ENCODE results near the gene CDK8. TPM values are rescaled to one million over a fixed set of nuclear protein-coding genes. Genes with fewer than 3 reads are reported as not detected.

The CDK8 gene
- total and polyA plus RNA-seq, 2 donors (not counting 3 experiments of a cell fraction or from before 2014, with no cell fraction given): 12.2 to 13.3 TPM

DNA sequence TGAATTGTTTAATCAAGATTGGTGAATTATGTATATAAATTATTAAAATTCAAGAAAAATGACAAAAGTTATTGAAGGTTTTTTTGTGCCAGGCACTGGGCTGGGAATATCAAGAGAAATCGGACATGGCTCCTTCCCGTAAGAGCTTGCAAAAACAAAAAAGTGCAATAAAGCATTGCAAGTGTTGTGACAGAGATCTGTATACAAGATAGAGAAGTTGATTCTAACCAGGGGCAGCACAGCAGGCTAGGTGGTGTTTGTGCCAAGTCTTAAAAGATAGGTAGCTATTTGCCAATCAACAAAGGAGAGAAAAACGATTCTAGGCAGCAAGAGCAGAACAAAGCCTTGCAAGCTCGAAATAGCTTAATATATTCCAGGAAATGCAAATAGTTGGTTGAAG lies 179.8 kb downstream of the CDK8 start:
- Histone ChIP-seq H4K20me1 (replicated peaks; ENCODE audit: control insufficient read depth, extremely low read depth, insufficient read depth, low read length) (no peaks in the 10 kb centered on the region), H2AFZ (ENCODE audit: low read depth, low read length) (no peak overlapping the region), H3K4me3 (replicated peaks in 1 of 3; ENCODE audit: insufficient read depth in 1 of 3, low read depth in 1 of 3, low read length in 3 of 3) (no peak overlapping the region), H3K4me2 (ENCODE audit: insufficient read depth, low read length) (no peak overlapping the region), H3K9me3 (replicated peaks; ENCODE audit: control insufficient read depth, insufficient read depth, low read length) (no peaks in the 10 kb centered on the region), H3K79me2 (ENCODE audit: control insufficient read depth, insufficient read depth, low read length) (no peaks in the 10 kb centered on the region), H3K9me1 (replicated peaks; ENCODE audit: control insufficient read depth, extremely low read depth, insufficient read depth, low read length) (no peaks in the 10 kb centered on the region), H3K36me3 (ENCODE audit: control insufficient read depth in 2 of 2, extremely low read depth in 1 of 2, insufficient read depth in 2 of 2, low read length in 2 of 2) (no peaks in the 10 kb centered on the region), H3K4me1 (ENCODE audit: control insufficient read depth, extremely low read depth, insufficient read depth, low read length) (no peaks in the 10 kb centered on the region), H3K27me3 (ENCODE audit: control insufficient read depth in 2 of 2, insufficient read depth in 2 of 2, low read length in 2 of 2) (peaks cover 0 to 1% of the 10 kb centered on the region in 2 experiments), H3K9ac (replicated peaks; ENCODE audit: extremely low read depth, insufficient read depth, low read length) (no peak overlapping the region), H3K27ac (ENCODE audit: insufficient read depth, low read depth, low read length) (no peak overlapping the region)
- TF ChIP-seq POLR2A (IDR thresholded peaks at IDR 0.05; ENCODE audit: low read depth, low read length) (no peak), EZH2 (IDR thresholded peaks at IDR 0.05; ENCODE audit: borderline replicate concordance, low read depth, low read length, severe bottlenecking) (no peak), JUN (IDR thresholded peaks at IDR 0.05; ENCODE audit: borderline replicate concordance, insufficient read depth, insufficient read length, low read depth) (no peak), MYC (IDR thresholded peaks at IDR 0.05; ENCODE audit: low read depth, low read length) (no peak), FOS (IDR thresholded peaks at IDR 0.05; ENCODE audit: borderline replicate concordance, insufficient read depth, low read length) (no peak), POLR2AphosphoS5 (IDR thresholded peaks at IDR 0.05; ENCODE audit: insufficient read depth, low read depth, low read length) (no peak), GATA2 (IDR thresholded peaks at IDR 0.05; ENCODE audit: insufficient read depth, insufficient read length, low read depth, low read length) (no peak)
- TF ChIP-seq, protein P1, sequence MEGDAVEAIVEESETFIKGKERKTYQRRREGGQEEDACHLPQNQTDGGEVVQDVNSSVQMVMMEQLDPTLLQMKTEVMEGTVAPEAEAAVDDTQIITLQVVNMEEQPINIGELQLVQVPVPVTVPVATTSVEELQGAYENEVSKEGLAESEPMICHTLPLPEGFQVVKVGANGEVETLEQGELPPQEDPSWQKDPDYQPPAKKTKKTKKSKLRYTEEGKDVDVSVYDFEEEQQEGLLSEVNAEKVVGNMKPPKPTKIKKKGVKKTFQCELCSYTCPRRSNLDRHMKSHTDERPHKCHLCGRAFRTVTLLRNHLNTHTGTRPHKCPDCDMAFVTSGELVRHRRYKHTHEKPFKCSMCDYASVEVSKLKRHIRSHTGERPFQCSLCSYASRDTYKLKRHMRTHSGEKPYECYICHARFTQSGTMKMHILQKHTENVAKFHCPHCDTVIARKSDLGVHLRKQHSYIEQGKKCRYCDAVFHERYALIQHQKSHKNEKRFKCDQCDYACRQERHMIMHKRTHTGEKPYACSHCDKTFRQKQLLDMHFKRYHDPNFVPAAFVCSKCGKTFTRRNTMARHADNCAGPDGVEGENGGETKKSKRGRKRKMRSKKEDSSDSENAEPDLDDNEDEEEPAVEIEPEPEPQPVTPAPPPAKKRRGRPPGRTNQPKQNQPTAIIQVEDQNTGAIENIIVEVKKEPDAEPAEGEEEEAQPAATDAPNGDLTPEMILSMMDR (IDR thresholded peaks at IDR 0.05; ENCODE audit: extremely low read depth in 1 of 2, insufficient read depth in 1 of 2, low read depth in 1 of 2, low read length in 2 of 2): no peak
- TF ChIP-seq, protein P2, sequence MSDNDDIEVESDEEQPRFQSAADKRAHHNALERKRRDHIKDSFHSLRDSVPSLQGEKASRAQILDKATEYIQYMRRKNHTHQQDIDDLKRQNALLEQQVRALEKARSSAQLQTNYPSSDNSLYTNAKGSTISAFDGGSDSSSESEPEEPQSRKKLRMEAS (IDR thresholded peaks at IDR 0.05; ENCODE audit: insufficient read depth, insufficient read length): no peak
- no TSS peak for BruUV-seq (replicated peaks)
- dilution Hi-C loops (cut with MboI; ENCODE audit: extremely low pct_ligation_motif_present, low sequenced_read_pairs): no loop called here
- CTCF ChIA-PET: interaction anchor here (0.6 kb wide), 1 partner anchor 265 kb away, joined by 3 read pairs; no protein-coding TSS in a partner anchor
- DNase-seq (ENCODE audit: low read depth, low spot score) (no peak), FAIRE-seq (no peak)
- intact Hi-C loops (cut with micrococcal nuclease): no loop called here
- POLR2A ChIA-PET: no interaction called here
